ENCODE measurements around the gene NODAL. TPM values are rescaled to one million over a fixed set of nuclear protein-coding genes. Genes with fewer than 3 reads are reported as not detected.

The NODAL gene
- total RNA-seq, 1 donor from 2014 or later: not detected

DNA sequence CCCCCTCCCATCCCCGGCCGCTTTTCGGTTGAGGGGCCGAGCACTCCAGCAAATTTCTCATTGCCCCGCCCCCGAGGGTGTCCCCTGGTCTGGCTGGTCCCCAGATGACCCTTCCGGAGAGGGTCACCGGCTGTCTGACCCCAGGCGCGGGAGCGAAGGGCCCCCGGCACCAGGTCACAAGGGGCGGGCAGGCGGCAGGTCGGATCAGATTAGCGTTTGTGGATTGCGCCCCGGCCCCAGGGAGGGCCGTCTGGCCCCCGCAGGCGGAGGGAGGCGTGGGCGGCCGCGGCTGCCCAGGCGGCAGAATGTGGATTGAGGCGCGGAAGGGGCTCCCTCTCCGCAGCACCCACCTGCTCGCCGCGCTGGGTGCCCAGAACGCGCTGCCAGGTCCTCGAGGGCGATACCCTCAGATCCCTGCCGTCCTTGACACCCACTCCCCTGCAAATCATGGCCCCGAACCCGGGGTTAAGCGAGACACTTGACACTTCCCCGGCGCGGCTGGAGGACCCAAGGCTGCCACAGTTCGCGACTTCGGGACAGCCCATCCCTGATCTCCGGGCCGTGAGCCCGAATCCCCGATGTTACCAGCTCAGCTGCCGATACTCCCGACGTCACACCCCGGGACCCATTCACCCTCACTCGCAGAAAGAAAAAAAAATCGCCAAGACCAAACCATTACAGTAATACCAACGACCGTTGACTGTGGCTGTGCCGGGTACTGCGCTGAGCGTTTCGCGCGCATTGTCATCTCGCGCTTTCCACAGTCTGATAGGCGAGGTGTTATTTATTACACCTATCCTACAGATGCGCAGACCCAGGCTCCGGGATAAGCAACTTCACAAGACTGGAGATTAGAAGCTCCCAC, 953 bp downstream of the NODAL start:
- H3K4me3 Mint-ChIP-seq (ENCODE audit: unreplicated experiment): peak overlapping the region; percentile 75
- TF ChIP-seq, protein P1, sequence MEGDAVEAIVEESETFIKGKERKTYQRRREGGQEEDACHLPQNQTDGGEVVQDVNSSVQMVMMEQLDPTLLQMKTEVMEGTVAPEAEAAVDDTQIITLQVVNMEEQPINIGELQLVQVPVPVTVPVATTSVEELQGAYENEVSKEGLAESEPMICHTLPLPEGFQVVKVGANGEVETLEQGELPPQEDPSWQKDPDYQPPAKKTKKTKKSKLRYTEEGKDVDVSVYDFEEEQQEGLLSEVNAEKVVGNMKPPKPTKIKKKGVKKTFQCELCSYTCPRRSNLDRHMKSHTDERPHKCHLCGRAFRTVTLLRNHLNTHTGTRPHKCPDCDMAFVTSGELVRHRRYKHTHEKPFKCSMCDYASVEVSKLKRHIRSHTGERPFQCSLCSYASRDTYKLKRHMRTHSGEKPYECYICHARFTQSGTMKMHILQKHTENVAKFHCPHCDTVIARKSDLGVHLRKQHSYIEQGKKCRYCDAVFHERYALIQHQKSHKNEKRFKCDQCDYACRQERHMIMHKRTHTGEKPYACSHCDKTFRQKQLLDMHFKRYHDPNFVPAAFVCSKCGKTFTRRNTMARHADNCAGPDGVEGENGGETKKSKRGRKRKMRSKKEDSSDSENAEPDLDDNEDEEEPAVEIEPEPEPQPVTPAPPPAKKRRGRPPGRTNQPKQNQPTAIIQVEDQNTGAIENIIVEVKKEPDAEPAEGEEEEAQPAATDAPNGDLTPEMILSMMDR (IDR thresholded peaks at IDR 0.05; ENCODE audit: partially characterized antibody, unreplicated experiment): no peak
- H3K9me3 Mint-ChIP-seq (ENCODE audit: unreplicated experiment): peaks cover 3% of the 10 kb centered on the region
- H3K36me3 Mint-ChIP-seq (ENCODE audit: unreplicated experiment): no peaks in the 10 kb centered on the region
- no peak overlapping the region for H3K27ac Mint-ChIP-seq (ENCODE audit: unreplicated experiment)
- H3K4me1 Mint-ChIP-seq (ENCODE audit: low read depth, unreplicated experiment): peaks cover 4% of the 10 kb centered on the region
- DNase-seq: peak; percentile 23
- peaks cover 26% of the 10 kb centered on the region for H3K27me3 Mint-ChIP-seq (ENCODE audit: unreplicated experiment)

DNA sequence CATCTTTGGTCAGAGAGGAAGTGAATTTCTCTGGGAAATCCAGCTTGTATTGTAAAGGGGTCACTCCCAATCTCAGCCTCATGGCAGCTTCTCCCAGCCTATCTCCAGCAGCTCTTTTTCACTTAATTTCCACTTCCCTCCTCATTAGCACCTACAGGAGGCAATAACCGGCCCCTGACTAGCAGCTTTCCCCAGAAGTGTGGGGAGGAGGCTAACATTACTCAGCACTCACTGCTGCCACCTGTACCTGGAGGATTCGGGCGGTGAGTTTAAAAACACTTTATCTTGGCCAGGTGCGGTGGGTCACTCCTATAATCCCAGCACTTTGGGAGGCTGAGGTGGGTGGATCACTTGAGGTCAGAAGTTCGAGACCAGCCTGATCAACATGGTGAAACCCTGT, 3.8 kb downstream of the NODAL start:
- no peak for DNase-seq
- Mint-ChIP-seq H3K4me3 (ENCODE audit: unreplicated experiment) (no peak overlapping the region), H3K27ac (ENCODE audit: unreplicated experiment) (no peak overlapping the region), H3K4me1 (ENCODE audit: low read depth, unreplicated experiment) (peaks cover 4% of the 10 kb centered on the region), H3K9me3 (ENCODE audit: unreplicated experiment) (peaks cover 5% of the 10 kb centered on the region), H3K27me3 (ENCODE audit: unreplicated experiment) (peaks cover 22% of the 10 kb centered on the region), H3K36me3 (ENCODE audit: unreplicated experiment) (no peaks in the 10 kb centered on the region)
- TF ChIP-seq, protein P1 (IDR thresholded peaks at IDR 0.05; ENCODE audit: partially characterized antibody, unreplicated experiment): no peak

DNA sequence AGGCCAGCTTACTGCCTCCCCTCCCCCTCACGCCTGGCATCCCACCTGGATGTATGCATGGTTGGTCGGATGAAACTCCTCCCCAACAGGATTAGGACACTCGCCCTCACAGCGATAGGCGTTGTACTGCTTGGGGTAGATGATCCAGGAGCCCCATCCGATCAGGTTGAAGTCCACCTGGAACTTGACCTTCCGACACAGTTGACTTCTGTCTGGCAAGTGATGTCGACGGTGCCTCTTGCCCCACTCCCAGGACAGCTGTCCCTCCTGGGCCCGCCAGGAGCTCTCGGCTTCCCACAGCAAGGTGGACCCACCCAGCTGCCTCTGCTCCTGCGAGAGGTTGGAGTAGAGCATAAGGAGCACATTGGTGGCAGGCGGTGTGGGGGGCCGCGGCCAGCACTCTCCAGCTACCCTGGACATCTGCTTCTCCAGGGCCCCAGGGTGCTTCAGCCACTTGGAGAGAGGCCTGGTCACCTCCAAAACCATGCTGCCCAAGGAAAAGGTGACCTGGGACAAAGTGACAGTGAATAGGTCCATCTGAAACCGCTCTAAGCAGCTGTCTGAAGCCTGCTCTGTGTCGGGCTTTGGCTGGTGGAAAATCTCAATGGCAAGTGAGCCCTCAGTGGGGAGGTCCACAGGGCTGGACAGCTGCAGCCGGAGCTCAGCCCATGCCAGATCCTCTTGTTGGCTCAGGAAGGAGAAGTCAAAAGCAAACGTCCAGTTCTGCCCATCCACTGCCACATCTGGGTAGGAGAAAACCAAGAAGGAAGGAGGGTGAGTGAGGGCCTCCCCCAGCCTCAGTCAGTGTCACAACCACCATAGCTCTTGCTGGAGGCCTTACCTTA, 6.0 kb downstream of the NODAL start:
- Mint-ChIP-seq H3K36me3 (ENCODE audit: unreplicated experiment) (no peaks in the 10 kb centered on the region), H3K4me3 (ENCODE audit: unreplicated experiment) (no peak overlapping the region), H3K27me3 (ENCODE audit: unreplicated experiment) (peaks cover 16% of the 10 kb centered on the region), H3K4me1 (ENCODE audit: low read depth, unreplicated experiment) (no peaks in the 10 kb centered on the region), H3K27ac (ENCODE audit: unreplicated experiment) (no peak overlapping the region), H3K9me3 (ENCODE audit: unreplicated experiment) (peaks cover 2% of the 10 kb centered on the region)
- TF ChIP-seq, protein P1 (IDR thresholded peaks at IDR 0.05; ENCODE audit: partially characterized antibody, unreplicated experiment): no peak
- no peak for DNase-seq

DNA sequence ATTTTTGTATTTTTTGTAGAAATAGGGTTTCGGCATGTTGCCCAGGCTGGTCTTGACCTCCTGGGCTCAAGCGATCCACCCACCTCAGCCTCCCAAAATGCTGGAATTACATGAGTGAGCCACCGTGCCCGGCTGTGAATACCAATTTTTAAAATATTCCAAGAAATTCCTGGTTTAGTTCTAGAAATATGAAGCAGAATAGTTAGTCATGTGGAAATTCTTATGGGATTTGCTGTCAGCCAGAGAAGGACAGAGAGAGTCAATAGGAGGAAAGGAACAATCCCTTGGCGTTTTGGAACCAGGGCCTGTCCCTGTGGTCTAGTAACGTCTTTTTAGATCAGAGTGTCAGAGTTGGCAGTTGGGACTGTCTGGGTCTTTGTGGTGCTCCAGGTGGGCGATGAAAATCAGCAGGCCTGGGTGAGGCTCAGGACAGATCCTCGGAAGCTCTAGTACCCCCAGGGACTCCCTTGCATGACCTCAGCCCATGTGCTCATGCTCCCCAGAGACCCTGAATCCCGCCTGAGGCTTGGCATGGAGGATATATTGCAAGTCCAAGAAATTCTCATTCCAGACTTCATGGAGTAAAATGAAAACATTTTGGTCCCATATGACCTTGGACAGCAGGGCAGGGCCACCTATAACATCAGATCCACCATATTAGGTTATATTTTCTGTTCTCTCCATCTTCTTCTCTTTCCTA, 7.8 kb downstream of the NODAL start:
- peaks cover 2% of the 10 kb centered on the region for H3K9me3 Mint-ChIP-seq (ENCODE audit: unreplicated experiment)
- TF ChIP-seq, protein P1 (IDR thresholded peaks at IDR 0.05; ENCODE audit: partially characterized antibody, unreplicated experiment): no peak
- H3K4me3 Mint-ChIP-seq (ENCODE audit: unreplicated experiment): no peak overlapping the region
- no peak for DNase-seq
- H3K36me3 Mint-ChIP-seq (ENCODE audit: unreplicated experiment): no peaks in the 10 kb centered on the region
- H3K4me1 Mint-ChIP-seq (ENCODE audit: low read depth, unreplicated experiment): no peaks in the 10 kb centered on the region
- H3K27ac Mint-ChIP-seq (ENCODE audit: unreplicated experiment): no peak overlapping the region
- H3K27me3 Mint-ChIP-seq (ENCODE audit: unreplicated experiment): peaks cover 10% of the 10 kb centered on the region
